Activated CD8-positive, alpha-beta T cell treated with anti-CD3 and anti-CD28 coated beads for 36 hours (primary cell): ENCODE results near the gene EFCAB11. TPM values are rescaled to one million over a fixed set of nuclear protein-coding genes. Genes with fewer than 3 reads are reported as not detected.

Experiments
- ATAC-seq: fragments of 200-7000 bp; cut with Tn5 transposase; one replicate; pipeline ENCODE4 v1.10.0; 2021; ENCODE audit warnings: mild to moderate bottlenecking, moderate library complexity
- CTCF ChIA-PET: fragments of 350-600 bp; sonication (Branson Sonifier 250); formaldehyde crosslinking; loops from one replicate; lab custom pipeline; 2021; ENCODE audit warnings: antibody characterized with exemption; lab: Charles Lee
- POLR2A ChIA-PET: fragments of 350-600 bp; sonication (Branson Sonifier 250); formaldehyde crosslinking; loops from one replicate; lab custom pipeline; 2021; ENCODE audit warnings: antibody characterized with exemption; lab: Charles Lee
- DNase-seq: peaks from one replicate; pipeline ENCODE4 v3.0.0-alpha.2; 2020
- H3K27ac Mint-ChIP-seq: one replicate; pipeline ENCODE4 v1.8.0; 2021; ENCODE audit warnings: mild to moderate bottlenecking, mixed read lengths
- H3K27me3 Mint-ChIP-seq: one replicate; pipeline ENCODE4 v1.8.0; 2021; ENCODE audit warnings: mixed read lengths
- H3K36me3 Mint-ChIP-seq: one replicate; pipeline ENCODE4 v1.8.0; 2021; ENCODE audit warnings: low read depth, mixed read lengths
- H3K4me1 Mint-ChIP-seq: one replicate; pipeline ENCODE4 v1.8.0; 2021; ENCODE audit warnings: low read depth, mixed read lengths
- H3K4me3 Mint-ChIP-seq: one replicate; pipeline ENCODE4 v1.8.0; 2021; ENCODE audit warnings: mild to moderate bottlenecking, moderate library complexity, mixed read lengths
- H3K9me3 Mint-ChIP-seq: one replicate; pipeline ENCODE4 v1.8.0; 2021; ENCODE audit warnings: mixed read lengths
- CTCF ChIP-seq: fragments of 200-600 bp; IDR thresholded peaks from one replicate; pipeline ENCODE4 v1.8.0; 2022; ENCODE audit warnings: antibody characterized with exemption, mild to moderate bottlenecking
- intact Hi-C: fragments of 100-400 bp; cut with micrococcal nuclease; formaldehyde crosslinking; loops from one replicate; pipeline ENCODE4 v1.10.0; 2022
- total RNA-seq, 2 experiments: library from RNA; stranded (reverse); gene quantifications; one replicate each; pipeline ENCODE4 v1.2.3, GENCODE V29; 2021

The EFCAB11 gene
- total RNA-seq, 2 experiments from 2014 or later = 6.6 to 8.4 TPM

GRCh38 chr14:89746654-89747053 is 207.9 kb downstream of the EFCAB11 start:
- TF ChIP-seq CTCF = no peak
- no peaks in the 10 kb centered on the region for H3K36me3 Mint-ChIP-seq
- no peak overlapping the region for H3K27ac Mint-ChIP-seq
- peaks cover 14% of the 10 kb centered on the region for H3K9me3 Mint-ChIP-seq
- no peaks in the 10 kb centered on the region for H3K27me3 Mint-ChIP-seq
- ChIA-PET POLR2A (no interaction called here), CTCF (interaction anchor here (1.4 kb wide), 1 partner anchor 21 kb away, joined by 6 read pairs; no protein-coding TSS in a partner anchor)
- DNase-seq (peak; percentile 40), ATAC-seq (peak; percentile 57)
- H3K4me3 Mint-ChIP-seq = no peak overlapping the region
- intact Hi-C loops = no loop called here
- peaks cover 25% of the 10 kb centered on the region for H3K4me1 Mint-ChIP-seq

- Mint-ChIP-seq H3K9me3 (peaks cover 16% of the 10 kb centered on the region), H3K36me3 (no peaks in the 10 kb centered on the region), H3K4me1 (peaks cover 20% of the 10 kb centered on the region), H3K27me3 (no peaks in the 10 kb centered on the region), H3K4me3 (no peak overlapping the region), H3K27ac (no peak overlapping the region)
- intact Hi-C loops = no loop called here
- POLR2A ChIA-PET = interaction anchor here (0.7 kb wide), 1 partner anchor 60 kb away, joined by 3 read pairs; no protein-coding TSS in a partner anchor
- ATAC-seq (no peak), DNase-seq (no peak)
- no peak for TF ChIP-seq CTCF
- CTCF ChIA-PET = interaction anchor here (1.4 kb wide), 1 partner anchor 21 kb away, joined by 6 read pairs; no protein-coding TSS in a partner anchor
Observed at GRCh38 chr14:89746135-89746534, 208.4 kb downstream of the EFCAB11 start.

Other genes starting within 250 kb of the EFCAB11 start
- 100 to 1,000 TPM in 1 of 2 experiments, 10 to 100 TPM in 1; 97.2 to 103 TPM for gene TDP1, start 1.2 kb upstream of the EFCAB11 start, total RNA-seq
- gene KCNK13, start 107.3 kb upstream of the EFCAB11 start, total RNA-seq = not detected